Activated T-cell treated with anti-CD3 and anti-CD28 coated beads for 1 hour (primary cell): ENCODE results near the gene ADNP2.

Experiments used
- DNase-seq: peaks from one replicate; pipeline ENCODE4 v3.0.0-alpha.2; 2020; ENCODE audit warnings: low read depth

The ADNP2 gene, protein sequence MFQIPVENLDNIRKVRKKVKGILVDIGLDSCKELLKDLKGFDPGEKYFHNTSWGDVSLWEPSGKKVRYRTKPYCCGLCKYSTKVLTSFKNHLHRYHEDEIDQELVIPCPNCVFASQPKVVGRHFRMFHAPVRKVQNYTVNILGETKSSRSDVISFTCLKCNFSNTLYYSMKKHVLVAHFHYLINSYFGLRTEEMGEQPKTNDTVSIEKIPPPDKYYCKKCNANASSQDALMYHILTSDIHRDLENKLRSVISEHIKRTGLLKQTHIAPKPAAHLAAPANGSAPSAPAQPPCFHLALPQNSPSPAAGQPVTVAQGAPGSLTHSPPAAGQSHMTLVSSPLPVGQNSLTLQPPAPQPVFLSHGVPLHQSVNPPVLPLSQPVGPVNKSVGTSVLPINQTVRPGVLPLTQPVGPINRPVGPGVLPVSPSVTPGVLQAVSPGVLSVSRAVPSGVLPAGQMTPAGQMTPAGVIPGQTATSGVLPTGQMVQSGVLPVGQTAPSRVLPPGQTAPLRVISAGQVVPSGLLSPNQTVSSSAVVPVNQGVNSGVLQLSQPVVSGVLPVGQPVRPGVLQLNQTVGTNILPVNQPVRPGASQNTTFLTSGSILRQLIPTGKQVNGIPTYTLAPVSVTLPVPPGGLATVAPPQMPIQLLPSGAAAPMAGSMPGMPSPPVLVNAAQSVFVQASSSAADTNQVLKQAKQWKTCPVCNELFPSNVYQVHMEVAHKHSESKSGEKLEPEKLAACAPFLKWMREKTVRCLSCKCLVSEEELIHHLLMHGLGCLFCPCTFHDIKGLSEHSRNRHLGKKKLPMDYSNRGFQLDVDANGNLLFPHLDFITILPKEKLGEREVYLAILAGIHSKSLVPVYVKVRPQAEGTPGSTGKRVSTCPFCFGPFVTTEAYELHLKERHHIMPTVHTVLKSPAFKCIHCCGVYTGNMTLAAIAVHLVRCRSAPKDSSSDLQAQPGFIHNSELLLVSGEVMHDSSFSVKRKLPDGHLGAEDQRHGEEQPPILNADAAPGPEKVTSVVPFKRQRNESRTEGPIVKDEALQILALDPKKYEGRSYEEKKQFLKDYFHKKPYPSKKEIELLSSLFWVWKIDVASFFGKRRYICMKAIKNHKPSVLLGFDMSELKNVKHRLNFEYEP

DNA sequence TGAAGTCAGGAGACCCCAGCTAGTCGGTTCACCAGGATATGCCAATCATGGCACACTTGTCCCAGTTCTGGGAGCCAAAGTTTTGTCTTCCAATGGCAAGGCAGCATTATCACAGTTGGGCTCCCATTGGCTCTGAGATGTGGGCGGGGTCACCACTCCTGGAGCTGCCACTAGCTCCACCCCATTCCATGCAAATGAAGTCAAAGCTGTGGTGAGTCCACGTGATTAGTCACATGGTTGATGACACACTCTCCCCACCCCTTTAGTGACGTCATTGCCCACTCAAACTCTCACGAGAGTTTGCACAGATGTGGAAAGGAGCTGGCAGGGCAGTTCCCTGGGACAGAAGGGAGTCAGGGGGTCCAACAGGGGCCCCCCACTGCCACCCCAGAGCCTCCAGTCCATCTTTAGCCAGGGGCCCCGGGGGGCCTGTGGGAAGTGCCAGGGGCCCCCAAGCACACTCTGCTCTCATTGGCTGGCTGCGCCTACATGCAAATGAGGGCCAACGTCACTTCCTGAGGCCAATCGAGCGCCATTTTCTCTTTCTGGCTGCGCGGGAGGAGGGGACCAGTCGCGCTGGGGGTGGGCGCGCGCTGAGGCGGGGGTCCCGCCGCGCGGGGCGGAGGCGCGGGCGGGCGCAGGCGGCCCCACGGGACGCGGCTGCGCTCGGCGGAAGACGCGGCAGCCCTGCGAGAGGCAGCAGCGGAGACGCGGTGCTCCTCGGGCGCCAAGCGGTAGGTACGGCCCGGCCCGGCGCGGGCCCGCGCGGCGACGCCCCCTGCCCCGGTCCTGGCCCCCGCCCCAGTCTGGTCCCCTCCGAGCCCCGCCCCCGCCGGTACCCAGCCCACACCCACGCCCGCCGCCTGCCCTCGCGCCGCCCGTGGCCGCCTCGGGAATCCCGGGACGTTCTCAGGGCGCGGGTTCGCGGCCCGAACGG lies at the start of gene ADNP2:
Gene ADNP2, plus strand, starts transcription at position 524 of the 937 bp plus-strand sequence. CDS start 8,281 bp downstream, outside the sequence.
- DNase-seq: peak; percentile 55

- no peak for DNase-seq
Observed at GRCh38 chr18:80059945-80060344, 49.1 kb upstream of the ADNP2 start.

GRCh38 chr18:80065705-80066104 lies 43.4 kb upstream of the ADNP2 start:
- DNase-seq: no peak

DNA sequence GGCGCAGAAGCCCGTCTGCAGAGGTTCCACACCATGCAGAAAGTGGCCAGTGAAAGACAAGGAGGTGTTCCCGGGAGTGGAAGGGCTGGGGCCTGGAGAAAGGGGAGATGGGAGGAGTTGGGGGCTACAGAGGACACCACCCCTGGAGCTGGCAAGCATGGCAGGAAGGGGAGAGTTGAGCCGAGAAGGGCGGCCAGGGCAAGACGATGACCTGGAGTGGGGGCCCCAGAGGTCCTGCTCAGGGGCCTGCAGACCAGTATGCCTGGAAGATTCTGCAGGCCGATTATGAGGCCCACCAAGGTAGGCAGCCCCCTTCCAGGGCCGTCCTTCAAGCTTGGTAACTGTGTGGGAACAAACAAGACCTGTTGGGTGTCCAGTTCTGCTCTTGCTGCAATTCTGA lies 41.7 kb upstream of the ADNP2 start:
- no peak for DNase-seq

- DNase-seq: no peak
Observed at GRCh38 chr18:80067897-80068296, 41.2 kb upstream of the ADNP2 start.

DNA sequence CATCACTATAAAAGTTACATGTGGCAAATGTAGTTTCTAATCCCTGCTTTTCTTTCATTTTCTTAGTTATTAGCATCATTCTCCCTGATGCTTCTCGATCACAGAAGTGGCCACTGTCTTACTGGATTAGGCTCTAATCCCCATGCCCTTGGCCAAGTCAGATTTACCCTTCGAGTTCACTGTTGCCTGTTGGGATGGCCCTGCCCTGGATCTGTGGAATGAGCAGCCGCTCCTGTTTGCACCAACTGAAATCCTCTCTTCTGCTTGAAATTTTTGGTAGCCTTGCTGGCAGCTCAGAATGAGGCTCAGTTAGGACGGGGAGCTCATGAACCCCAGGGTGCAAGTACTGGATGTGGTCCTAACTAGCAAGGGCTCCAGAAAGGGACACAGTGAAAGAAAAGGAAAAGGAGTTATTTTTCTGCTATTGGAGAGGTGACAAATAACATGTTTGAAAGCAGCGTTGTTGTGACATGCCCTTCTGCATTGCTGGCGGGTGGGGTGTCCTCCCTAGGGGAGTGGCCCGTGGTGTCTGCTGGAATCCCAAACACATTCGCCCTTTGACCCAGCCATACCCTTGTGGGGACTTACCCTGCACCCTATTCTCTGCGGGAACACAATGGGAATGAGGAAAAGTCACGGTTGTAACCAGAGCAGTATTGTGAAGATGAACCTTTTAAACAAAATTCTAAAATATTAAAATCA lies 40.3 kb upstream of the ADNP2 start:
- DNase-seq: no peak

- DNase-seq: no peak
Observed at GRCh38 chr18:80070825-80071224, 38.2 kb upstream of the ADNP2 start.

DNA sequence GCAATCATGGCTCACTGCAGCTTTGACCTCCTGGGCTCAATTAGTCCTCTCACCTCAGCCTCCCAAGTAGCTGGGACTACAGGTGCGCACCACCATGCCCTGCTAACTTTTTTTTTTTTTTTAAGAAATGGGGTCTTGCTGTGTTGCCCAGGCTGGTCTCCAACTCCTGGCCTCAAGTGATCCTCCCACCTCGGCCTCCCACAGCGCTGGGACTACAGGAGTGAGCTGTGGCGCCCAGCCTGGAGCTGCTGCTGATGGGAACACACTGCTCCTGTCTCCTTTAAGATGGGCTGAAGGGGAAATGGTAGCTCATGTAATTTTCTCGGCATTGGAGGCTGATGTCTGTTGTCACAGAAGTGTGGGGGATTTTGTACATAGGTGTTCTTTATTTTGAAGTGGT lies 34.9 kb upstream of the ADNP2 start:
- no peak for DNase-seq

DNA sequence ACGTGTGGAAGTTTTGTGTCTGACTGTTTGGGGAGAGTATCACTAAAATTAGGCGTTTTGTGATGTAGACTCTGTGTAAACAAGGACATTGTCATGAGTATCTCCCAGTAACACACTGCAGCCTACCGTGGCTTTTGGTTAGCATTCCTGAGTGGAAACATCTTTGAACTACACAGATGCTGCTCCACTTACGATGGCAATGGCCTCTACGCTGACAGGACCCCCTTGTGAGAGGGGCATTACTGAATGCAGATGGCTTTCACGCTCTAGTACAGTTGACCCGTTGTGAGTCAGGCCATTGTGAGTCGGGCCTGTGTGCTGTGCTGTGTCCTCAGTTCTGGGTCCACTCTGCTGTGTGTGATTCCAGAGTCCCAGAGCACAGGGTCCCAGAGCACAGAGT lies 34.4 kb upstream of the ADNP2 start:
- no peak for DNase-seq

DNA sequence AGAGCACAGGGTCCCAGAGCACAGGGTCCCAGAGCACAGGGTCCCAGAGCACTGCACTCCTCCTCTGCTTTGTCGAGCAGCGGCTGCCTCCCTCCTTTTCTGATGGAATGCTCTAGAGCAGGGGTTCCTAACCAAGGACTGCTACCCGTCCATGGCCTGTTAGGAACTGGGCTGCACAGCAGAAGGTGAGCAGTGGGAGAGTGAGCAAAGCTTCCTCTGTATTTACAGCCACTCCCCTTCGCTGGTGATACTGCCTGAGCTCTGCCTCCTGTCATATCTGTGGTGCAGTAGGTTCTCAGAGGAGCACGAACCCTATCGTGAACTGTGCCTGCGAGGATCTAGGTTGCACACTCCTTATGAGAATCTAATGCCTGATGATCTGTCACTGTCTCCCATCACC lies 33.1 kb upstream of the ADNP2 start:
- DNase-seq: no peak

DNA sequence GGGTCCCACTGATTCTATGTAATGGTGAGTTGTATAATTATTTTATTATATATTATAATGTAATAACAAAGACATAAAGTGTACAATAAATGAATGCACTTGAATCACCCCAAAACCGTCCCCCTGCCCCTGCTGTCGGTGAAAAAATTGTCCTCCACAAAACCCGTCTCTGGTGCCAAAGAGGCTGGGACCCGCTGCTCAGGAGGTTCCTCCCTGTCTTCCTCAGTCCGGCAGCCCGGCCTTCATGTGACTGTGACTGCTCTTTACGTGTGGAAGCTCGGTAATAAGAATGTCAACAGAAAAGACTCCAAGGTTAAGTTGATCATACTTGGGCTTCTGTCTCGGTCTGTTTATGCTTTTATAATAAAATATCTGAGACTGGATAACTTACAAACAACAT lies 32.7 kb upstream of the ADNP2 start:
- no peak for DNase-seq

DNA sequence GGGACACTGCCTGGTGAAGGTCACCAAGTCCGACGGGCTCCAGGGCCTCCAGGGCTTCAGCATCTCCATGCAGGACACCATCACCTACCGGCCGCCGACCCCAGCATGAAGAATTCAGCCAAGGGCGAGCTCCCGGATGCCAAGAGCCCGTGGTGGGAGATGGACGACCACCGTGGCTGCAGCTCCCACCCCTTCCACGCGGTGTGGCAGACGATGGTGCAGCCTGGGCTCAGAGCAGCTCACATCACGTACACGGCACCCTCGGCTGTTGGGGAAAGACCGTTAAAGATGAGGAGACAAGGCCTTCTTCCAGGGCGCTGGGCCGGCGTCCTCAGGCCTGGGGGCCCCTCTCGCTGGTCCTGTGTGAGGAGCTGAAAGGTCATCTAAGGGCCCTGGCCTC lies 31.2 kb upstream of the ADNP2 start:
- no peak for DNase-seq

- DNase-seq: no peak
Observed at GRCh38 chr18:80086281-80086680, 22.8 kb upstream of the ADNP2 start.

GRCh38 chr18:80088036-80088435 lies 21.0 kb upstream of the ADNP2 start:
- DNase-seq: no peak

DNA sequence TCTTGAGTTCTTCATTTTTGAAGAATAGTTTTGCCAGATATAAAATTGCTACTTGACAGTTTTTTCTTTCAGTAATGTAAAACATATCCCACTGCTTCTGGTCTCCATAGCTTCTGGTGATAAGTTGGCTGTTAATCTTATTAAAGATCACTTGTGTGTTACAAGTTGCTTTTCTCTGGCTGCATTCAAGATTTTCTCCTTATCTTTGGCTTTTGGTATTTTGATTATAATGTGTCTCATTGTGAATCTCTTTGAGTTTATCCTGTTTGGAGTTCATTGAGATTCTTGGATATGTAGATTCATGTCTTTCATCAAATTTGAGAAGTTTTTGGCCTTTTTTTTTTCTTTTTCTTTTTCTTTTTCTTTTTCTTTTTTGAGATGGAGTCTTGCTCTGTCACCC lies 20.2 kb upstream of the ADNP2 start:
- DNase-seq: no peak

GRCh38 chr18:80095414-80095813 lies 13.6 kb upstream of the ADNP2 start:
- no peak for DNase-seq

DNA sequence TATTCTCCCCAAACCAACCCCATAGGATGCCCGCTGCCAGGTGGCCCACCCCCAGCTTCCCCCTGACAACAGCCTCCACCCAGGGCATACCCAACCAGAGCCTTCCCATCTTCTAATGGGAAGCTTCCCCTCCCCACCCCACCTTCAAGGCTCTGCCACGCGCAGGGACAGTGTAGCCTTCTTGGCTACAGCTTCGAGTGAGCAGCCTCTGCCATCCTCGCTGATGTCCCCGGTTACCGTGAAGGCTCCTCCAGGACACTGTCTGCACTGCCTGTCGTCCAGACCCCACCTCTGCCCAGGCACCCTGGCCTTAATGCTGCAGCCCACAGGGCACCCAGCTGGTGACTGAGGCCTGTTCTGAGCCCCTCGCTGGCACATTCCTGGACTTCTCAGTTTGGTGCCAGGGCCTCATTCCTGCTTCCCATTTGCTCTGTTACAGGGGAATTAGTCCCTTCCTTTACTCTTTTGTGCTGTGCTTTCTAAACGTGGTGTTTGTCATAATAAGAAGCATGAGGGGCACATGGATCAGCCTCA lies 13.0 kb upstream of the ADNP2 start:
- DNase-seq: no peak

- DNase-seq: no peak
Observed at GRCh38 chr18:80097201-80097600, 11.9 kb upstream of the ADNP2 start.

DNA sequence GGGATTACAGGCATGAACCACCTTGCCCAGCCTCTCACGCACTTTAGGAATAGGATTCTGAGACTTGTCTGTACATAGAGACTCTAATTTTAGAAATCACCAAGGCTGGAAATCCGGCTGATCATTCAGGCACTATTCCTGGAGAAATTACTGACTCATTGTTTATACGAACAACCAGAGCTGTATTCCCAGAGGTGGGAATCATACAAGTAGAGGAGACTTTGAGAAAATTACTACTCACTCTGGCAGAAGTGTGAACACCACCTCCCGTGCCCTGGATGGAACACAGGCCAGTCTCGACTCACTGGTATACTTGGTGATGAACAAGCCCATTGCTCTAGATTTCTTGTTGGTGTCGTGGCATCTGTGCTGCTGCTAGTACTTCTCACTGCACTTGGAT lies 5.8 kb upstream of the ADNP2 start:
- no peak for DNase-seq

GRCh38 chr18:80104364-80104779 lies 4.7 kb upstream of the ADNP2 start:
- no peak for DNase-seq
